NCI-H526 treated with DMSO at 0.1 percent for 48 hours (cell line): Measurements from ENCODE around the gene CETN1.

Experiments
- DNase-seq: peaks from one replicate; lab custom pipeline; 2025; lab: John Stamatoyannopoulos, UW

CETN1 gene

DNA sequence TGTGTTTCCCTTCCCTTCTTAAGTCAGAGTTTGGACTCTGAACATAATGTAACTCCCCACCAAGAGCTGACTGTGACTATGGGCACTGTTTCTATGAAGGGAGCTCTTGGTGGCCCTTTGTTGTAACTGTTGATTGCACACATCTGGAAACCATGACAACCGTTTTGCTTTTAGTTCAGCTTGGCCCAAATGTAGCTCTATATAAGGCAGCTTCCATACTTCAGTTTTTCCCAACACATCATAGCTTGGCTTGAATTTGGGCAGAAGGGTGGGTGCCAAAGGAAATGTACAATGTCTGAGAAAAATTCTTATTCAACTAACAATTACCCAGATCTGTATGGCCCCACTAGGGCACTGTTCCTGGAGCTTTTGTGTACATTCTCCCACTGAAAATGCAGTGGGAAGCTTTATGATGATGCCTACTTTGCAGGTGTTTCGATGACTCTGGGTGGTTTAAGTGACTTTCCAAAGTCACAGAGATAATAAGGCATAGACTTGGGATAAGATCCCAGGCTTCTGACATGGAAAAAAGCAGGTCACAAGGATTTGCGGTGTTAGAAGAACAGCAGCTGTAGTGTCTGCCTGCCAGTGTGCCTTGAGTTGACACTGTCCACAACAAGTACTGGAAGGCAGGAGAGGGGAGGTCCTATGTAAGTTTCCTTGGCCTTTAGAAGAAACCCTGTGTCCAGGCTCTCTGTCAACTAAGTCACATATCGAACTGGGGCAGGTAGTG, 2.4 kb upstream of the CETN1 start:
- no peak for DNase-seq

DNA sequence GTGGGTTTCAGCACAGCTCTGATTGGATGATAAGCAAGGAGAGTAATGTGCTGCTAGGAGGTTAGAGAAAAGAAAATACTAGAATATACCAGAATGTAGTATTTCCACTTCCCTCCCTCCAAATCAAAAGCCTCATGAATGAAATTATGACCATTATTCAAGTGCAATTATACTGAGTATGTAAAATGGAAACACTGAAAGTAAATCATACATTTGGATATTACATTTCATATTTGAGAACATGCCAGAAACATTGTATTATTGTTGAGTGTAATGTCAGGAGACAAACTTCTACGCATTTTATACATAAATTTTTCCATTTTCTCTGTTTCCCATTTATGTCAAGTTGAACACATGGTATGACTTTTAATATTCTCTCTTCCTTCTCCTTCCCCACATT, 942 bp upstream of the CETN1 start:
- no peak for DNase-seq

DNA sequence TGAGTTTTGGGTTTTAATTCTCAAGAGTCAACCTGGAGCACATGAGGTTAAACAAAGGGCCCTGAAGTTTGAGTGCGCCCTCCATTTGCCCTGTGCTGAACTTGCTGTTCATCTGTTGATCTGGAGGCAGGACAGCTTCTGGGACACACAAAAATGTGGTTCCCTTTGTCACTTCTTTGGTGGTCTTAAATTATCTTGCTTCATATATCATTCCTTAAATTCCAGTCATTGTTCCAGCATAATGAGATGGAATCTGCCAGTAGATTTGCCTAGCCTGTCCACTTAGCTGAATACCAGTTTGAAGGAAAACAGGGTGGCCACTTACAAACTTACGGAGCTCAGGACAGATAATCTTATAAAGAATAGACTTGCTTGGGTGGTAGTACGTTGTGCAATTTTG, 916 bp downstream of the CETN1 start:
- no peak for DNase-seq

DNA sequence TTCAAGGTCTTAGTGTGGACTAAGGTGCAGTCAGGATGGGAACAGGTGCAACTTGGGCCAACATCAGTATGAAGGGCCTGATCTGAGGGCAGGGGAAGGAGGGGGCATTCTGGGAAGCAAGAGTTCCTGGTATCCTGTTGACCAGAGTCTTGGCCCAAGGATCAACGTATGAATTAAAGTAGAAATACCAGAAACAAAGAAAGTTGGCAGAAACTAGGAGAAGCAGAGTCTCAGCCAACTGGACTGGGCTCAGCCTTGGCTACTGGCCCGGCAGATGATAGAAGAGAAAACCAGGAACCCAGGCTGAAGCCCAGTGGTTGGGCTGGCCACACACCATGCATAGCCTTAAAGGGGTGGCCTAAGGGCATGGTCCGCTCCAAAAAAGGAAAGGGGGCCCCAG, 2.3 kb downstream of the CETN1 start:
- no peak for DNase-seq

DNA sequence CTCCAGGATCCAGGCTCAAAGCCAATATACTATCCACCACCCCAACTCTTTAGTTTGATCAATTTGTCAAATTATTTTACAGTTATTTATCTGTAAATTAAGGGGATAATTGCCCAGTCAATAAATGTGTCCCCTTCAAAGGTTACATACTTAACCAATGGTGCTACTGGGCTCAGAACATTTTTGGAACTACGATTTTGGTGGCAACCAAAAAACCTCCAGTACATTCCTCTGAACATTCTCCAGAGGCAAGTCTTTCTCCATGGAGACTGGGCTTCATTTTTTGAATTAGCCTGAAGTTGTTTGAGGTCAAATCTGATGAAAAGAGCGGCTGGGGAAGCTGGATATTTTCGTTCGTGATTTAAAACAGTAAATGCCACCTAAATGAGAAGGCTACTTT, 14.9 kb downstream of the CETN1 start:
- DNase-seq = no peak

DNA sequence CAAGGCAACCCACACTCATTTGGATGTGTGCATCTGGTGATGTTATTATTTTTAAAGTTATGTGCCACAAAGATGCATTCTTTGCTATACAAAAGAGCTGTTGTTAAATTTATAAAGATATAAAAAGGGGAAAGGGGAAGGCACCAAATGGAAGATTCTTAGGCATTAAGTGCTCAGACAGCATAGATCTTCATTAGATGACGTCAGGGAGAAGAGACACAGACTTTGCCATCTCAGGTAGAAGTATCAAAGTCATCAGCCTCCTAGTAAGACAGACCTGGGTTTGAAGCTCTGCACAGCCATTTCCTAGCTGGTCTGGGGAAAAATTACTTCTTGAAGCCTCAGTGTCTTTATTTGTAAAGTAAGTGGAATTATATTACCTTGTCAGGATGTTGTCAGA, 15.4 kb downstream of the CETN1 start:
- no peak for DNase-seq

DNA sequence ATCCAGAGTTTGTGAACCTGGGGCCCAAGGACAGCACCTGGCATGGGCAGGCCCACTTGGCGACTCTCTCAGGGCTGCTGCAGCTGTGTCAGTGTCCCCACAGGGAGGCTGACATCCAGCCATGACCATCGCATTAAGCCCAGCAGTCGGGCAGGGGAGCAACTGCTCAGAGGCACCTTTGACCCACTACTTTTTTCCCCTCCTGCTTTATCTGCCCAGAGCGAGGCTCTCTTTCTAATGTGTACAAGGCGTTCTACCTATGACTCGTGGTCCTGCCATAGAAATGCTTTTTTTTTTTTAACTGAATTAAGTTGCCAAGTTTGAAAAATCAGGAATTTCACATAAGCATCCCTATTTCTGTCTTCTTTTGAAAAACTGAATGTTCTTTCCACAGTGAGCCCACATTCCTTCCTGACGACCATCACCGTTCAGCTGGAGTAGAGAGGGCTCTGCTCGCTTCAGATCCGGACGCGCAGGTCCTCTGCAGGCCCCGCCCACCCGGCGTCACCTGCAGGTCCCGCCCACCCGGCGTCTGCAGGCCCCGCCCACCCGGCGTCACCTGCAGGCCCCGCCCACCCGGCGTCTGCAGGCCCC, 16.2 kb downstream of the CETN1 start:
- no peak for DNase-seq

DNA sequence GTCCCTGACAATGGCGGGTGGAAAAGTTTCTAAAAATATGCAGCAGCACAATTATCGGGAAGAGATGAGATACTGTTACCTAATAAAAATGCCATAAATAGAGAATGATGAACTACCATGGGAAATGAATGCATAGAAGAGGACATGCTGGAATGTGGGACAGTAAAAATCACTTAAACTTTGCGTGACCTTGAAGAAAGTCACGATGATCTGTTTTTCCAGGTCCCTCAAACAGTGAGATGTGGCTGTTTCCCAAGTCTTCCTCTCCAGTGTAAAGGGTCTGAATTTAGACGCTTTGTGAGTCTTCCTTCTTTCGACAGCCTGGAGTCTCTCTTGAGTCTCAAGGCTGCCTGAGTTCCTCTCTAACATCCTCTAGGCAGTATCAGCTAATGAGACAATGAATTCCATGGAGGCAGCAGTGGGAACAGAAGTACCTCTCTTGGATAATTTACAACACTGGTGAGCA, 18.0 kb downstream of the CETN1 start:
- no peak for DNase-seq

DNA sequence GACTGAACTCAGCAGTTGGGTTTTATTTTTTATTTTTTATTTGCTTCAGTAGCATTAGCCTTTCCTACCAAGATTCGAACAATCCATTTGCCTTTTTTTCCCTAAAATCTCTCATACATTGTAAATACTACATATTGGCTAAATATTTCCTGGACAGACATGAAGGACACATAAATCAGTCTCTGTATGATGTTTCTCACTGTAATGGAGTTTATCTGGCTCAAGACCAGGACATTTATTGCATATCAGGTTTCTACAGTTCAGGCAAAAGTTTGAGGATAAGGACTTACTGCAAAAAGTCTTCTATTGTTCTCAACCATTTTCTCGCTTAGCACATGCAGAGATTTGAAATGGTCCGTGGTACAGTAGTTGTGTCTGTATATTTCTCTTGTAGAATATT, 19.9 kb downstream of the CETN1 start:
- no peak for DNase-seq

DNA sequence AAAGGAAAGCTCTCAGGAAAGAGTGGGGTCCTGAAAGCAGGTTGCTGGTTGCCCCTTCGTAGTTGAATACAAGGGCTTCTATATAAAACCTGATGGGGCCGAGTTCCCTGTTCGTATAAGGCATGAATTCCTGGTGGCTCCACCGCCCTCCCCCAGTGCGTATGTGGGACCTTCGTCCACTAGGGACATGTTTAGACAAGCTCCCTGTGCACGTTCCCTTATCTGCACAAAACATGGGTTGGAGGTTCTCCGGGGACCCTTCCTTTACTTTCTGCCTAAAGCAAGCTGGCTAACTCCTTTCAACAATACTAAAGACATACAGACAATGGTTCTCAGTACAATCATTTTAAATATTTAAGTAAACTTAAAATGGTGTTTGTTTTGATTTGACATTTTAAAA, 24.6 kb downstream of the CETN1 start:
- no peak for DNase-seq

DNA sequence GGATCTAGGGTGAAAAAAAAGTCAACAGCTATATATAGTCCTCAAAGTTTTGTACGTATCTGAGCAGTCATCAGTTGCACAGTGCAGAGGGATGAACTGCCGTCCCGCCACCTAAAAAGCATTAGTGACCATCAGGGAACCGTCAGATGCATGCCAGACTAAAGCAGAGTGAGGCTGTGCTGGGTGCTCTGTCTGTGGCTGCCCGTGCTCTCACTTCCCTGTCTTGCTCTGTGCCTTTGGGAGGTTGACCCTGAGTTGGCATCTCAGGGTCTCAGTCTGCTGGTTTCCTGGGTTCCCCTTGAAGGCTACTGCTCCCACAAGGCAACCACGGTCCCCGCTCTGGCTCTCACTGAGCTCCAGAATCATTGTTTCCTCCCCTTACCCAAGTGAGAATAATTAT, 27.8 kb downstream of the CETN1 start:
- DNase-seq = no peak

DNA sequence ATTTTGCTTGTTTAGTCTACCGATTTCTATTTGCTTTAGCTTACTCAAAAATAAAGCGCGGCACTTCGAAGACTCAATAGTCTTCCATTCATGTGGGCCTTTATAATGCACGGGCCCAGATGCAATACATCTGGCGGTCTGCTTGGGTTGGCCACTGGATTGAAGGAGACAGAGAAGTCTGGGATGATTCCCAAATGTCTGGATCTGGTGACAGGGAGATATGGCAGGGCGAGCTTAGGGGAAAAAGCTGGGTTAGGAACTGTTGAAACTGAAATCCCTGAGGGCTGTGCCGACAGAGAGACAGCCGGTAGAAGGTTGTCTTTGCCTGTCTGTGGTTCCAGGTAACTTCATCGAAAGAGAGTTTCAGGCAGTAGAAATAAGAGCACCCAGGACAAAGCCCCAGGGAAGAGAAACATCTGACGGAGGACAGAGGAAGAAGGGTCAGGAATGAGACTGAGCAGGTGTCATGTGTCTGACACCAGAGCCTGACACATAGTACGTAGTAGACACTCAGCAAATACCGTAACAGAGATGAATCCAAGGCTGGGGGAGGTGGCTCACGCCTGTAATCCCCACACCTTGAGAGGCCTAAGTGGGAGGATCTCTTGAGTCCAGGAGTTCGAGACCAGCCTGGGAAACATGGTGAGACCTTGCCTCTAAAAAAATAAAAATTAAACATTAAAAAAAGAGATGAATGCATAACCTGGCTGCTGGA, 30.2 kb downstream of the CETN1 start:
- DNase-seq = no peak

DNA sequence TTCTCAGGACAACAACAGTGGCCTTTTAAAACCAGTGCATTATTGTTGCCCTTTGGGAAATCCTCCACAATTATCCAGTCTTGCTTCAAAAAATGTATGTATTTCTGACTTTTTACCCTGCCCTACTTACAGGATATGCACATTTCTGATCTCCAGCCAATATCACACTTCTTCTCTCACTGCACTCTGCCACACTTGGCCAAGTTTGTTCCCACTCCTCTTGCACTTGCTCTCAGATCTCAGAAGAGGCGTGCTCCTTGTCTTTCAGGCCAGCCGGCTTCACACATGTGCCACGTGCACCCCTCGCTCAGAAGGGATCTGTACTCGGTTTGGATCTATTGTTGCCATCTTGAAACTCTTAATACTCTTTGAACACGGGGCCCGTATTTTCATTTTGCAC, 32.0 kb downstream of the CETN1 start:
- DNase-seq = no peak

DNA sequence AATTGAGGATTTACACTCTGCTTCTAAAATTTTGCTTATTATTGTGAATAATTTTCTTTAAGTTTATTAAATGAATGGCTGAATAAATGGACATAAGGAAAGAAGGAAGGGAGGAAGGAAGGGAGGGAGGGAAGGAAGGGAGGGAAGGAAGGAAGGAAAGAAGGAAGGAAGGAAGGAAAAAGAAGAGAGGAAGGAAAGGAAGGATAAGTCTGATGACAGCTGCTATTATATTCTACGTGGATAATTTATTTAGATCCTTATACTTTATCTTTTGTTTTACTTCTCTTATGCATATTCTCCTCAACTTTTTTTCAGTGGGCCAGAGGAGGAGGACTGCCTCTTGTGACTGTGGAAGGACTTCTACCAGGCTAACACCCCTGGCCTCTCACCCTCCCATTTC, 34.0 kb downstream of the CETN1 start:
- DNase-seq = no peak

DNA sequence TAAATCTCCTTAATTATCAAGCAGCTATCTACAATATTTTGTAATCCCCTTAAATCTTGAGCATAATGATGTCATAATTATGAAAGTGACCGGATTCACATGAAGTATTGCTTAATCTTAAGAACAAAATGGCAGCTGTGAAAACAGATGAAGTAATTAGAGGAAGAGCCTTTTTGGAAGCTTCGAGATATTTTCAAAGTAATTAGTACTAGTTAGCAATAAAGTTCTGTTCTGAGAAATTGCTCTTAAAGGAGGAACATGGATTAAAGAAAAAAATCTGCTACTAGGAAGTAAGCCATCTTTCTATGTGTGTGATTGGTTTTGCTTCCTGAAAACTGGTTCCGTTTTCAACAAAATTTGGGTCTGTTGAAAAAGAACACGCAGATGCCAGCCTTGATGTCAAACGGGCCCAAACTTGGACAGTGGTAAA, 34.9 kb downstream of the CETN1 start:
- DNase-seq = no peak

DNA sequence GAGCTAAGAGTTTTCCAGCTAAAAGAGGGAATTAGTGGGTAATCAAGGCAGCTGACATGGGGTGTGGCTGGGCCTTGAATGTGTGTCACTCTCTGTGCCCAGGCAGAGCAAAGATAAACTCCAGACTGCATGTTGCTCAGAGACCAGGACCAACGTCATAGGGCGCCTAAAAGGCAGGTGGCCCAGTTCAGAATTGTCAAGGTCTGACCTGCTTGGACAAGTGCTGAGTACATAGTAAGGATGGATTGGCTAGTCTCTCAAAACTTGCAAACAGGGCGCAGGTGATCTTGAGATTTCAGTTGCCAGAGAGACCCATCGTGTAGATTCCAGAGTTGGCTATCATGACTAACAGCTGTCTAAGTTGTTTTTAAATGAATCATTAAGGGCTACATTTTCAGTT, 35.6 kb downstream of the CETN1 start:
- DNase-seq = no peak

DNA sequence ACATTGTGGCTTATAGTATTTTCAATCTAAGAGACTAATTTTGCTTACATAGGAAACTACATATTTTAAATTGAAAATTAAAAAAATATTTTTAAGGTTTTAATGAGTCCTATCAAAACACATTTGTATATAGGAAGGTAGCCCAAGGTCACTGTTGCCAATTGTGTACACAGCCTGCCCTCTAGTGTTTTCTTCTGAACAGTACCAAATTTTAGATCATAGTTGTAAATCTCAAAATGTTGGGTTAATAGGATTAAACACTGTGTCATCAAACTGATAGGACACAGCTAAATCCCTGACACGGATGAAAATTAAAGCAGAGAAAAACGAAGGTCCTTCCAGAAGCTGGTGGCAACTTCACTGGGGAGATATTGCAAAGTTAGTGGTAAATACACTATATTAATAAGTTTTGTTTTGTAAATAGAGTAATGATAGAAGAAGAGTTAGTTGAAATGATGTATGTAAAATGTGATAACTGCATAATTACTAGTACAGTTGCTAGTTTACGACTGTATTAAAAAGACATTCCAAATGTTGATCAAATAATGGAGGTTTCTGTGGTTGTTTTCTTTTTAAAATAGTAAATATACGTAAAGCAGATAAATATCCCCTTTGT, 36.3 kb downstream of the CETN1 start:
- no peak for DNase-seq

DNA sequence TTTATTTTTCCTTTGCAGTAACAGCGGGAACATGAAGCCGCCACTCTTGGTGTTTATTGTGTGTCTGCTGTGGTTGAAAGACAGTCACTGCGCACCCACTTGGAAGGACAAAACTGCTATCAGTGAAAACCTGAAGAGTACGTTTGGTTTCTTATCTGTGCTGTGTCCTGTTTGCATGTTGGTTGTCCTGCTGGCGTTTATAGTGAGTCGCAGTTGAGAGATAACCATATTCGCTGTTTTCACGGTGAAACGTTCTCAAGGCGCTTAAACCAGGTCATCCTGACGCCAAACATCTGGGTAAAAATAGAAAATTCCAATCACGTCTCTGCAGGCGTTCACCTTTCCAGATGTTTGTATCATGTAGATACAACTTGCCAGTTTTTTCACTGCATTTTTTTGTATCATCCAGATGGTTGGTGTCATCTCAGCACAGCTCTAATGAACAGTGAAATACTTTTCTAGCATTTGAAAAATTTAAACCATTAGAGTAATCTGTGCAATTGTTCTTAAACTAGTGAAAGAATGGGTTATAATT, 37.9 kb downstream of the CETN1 start:
- no peak for DNase-seq

DNA sequence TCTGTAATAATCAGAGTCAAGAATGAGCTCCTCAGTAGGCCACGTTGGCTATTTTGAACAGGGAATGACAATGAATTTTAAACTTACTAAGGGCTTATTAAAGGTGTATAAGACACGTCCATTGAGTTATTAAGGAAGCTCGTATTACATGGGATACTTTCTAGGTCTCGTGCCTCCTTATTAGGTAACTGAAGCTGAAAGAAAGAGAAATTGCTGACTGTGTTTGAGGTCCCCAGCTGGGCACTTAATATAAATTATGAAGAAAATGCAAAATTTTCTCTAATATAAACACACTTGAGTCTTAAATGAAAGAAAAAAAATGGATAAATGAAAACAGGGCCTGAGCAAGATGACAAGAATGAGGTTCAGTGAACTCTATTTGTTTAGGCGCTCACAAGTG, 38.4 kb downstream of the CETN1 start:
- DNase-seq = no peak

DNA sequence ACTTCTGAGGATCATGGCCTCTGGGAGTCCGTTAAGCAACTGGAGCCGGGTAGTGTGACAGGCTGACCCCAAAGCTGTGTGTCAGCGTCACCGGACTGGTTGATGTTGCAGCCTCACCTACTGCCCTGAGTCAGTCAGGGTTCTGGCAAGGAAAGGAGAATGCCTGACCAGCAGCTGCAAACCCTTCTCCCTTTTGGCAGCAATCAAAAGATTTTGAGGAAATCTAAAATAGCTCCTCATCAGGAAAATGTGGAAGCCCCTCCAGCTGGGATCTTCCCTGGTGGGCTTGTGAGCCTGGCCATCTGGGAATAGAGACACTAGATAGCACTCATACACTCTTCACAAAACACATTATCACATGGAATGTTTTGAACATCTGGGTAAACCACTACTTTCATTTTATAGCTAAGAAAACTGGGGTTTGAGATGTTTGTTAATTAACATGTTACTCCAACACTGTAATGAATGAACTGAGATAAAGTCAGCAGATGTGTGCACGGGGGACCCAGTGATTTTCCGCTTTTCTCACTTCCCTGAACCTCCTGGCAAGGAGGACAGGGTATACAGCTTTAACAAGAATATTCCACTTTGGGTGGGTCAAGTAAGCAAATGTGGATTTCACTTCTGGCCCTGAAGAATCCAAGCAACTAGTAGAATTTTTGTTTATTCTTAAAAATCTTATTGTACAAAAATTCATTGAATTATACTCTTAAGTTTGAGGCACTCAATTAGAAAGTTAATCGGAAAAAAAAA, 41.3 kb downstream of the CETN1 start:
- DNase-seq = no peak

DNA sequence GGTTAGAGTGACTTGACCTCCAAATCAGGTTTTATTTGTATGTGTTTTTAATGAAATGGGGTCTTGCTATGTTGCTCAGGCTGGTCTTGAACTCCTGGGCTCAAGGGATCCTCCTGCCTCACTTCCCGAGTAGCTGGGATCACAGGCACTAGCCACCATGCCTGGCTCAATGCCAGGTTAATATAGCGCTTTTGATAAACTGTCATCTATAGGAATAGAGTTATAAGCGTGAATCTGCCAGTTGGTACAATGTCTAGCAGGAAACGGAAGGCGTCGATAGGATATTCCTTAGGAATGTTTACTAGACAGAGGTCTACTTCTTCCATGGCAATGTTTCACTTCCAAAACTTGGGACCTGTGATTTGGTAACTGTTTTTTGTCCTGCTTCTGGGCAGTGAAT, 42.1 kb downstream of the CETN1 start:
- DNase-seq = no peak
